H9 (cell line): Measurements from ENCODE around the gene MBD5. TPM values are rescaled to one million over a fixed set of nuclear protein-coding genes. Genes with fewer than 3 reads are reported as not detected.

ENCODE experiments used
- DNase-seq: peaks from one replicate; pipeline ENCODE4 v3.0.0-alpha.2; 2017
- H2AFZ ChIP-seq: one replicate; pipeline ENCODE4 v1.6.1; 2013; ENCODE audit warnings: mild to moderate bottlenecking, low read length, control low read depth, moderate library complexity
- H2AK5ac ChIP-seq: 2 replicates; pipeline ENCODE4 v1.6.1; 2013; ENCODE audit warnings: low read length, control low read depth, mixed read lengths; ENCODE audit not compliant: insufficient read length
- H2BK120ac ChIP-seq: one replicate; pipeline ENCODE4 v1.6.1; 2013; ENCODE audit warnings: low read depth, mild to moderate bottlenecking, low read length, control low read depth, inconsistent platforms; ENCODE audit not compliant: poor library complexity, severe bottlenecking
- H2BK12ac ChIP-seq: 2 replicates; pipeline ENCODE4 v1.6.1; 2013; ENCODE audit warnings: low read length, control low read depth, mixed read lengths, low read depth; ENCODE audit not compliant: insufficient read length
- H2BK15ac ChIP-seq: 2 replicates; pipeline ENCODE4 v1.6.1; 2013; ENCODE audit warnings: low read depth, low read length, control low read depth
- H2BK20ac ChIP-seq: one replicate; pipeline ENCODE4 v1.6.1; 2013; ENCODE audit warnings: low read depth, mild to moderate bottlenecking, low read length, control low read depth, inconsistent platforms; ENCODE audit not compliant: poor library complexity, severe bottlenecking
- H2BK5ac ChIP-seq: 2 replicates; pipeline ENCODE4 v1.6.1; 2013; ENCODE audit warnings: low read length, control low read depth, mixed read lengths; ENCODE audit not compliant: insufficient read length
- H3K14ac ChIP-seq: 2 replicates; pipeline ENCODE4 v1.6.1; 2013; ENCODE audit warnings: low read length, control low read depth; ENCODE audit not compliant: insufficient read depth
- H3K18ac ChIP-seq: 2 replicates; pipeline ENCODE4 v1.6.1; 2013; ENCODE audit warnings: low read depth, mild to moderate bottlenecking, mixed read lengths, low read length, control low read depth; ENCODE audit not compliant: insufficient read length
- H3K23ac ChIP-seq: 2 replicates; pipeline ENCODE4 v1.6.1; 2013; ENCODE audit warnings: low read length, control low read depth, mixed read lengths, low read depth; ENCODE audit not compliant: insufficient read length
- H3K23me2 ChIP-seq: 2 replicates; pipeline ENCODE4 v1.6.1; 2013; ENCODE audit warnings: low read depth, mild to moderate bottlenecking, mixed read lengths, low read length, control low read depth; ENCODE audit not compliant: insufficient read length, poor library complexity, severe bottlenecking
- H3K27ac ChIP-seq: 2 replicates; pipeline ENCODE4 v1.5.1; 2013; ENCODE audit warnings: low read length, control low read depth, mixed read lengths, low read depth; ENCODE audit not compliant: insufficient read length
- H3K27me3 ChIP-seq: 2 replicates; pipeline ENCODE4 v1.6.1; 2013; ENCODE audit warnings: low read length, control low read depth, inconsistent platforms; ENCODE audit not compliant: insufficient read depth
- H3K4ac ChIP-seq: 2 replicates; pipeline ENCODE4 v1.6.1; 2013; ENCODE audit warnings: low read depth, mild to moderate bottlenecking, control low read depth, inconsistent platforms, low read length, moderate library complexity
- H3K4me1 ChIP-seq: 2 replicates; pipeline ENCODE4 v1.6.1; 2013; ENCODE audit warnings: low read length, control low read depth, inconsistent platforms; ENCODE audit not compliant: insufficient read depth
- H3K4me2 ChIP-seq: 2 replicates; pipeline ENCODE4 v1.6.1; 2013; ENCODE audit warnings: low read length, control low read depth, mixed read lengths; ENCODE audit not compliant: insufficient read length, insufficient read depth
- H3K56ac ChIP-seq: 2 replicates; pipeline ENCODE4 v1.6.1; 2013; ENCODE audit warnings: low read depth, mild to moderate bottlenecking, mixed read lengths, low read length, control low read depth; ENCODE audit not compliant: insufficient read length
- H3K79me1 ChIP-seq: 2 replicates; pipeline ENCODE4 v1.6.1; 2013; ENCODE audit warnings: low read depth, mild to moderate bottlenecking, moderate library complexity, low read length, control low read depth, inconsistent platforms; ENCODE audit not compliant: insufficient read depth, poor library complexity, severe bottlenecking
- H3K79me2 ChIP-seq: 2 replicates; pipeline ENCODE4 v1.6.1; 2013; ENCODE audit warnings: low read length, control low read depth, inconsistent platforms; ENCODE audit not compliant: insufficient read depth
- H3K9ac ChIP-seq: 2 replicates; pipeline ENCODE4 v1.6.1; 2013; ENCODE audit warnings: low read length, control low read depth, mixed read lengths; ENCODE audit not compliant: insufficient read length; ENCODE audit errors: extremely low read depth
- H3K9me3 ChIP-seq: one replicate; pipeline ENCODE4 v1.6.1; 2013; ENCODE audit warnings: low read depth, low read length, inconsistent platforms; ENCODE audit not compliant: control insufficient read depth
- H3T11ph ChIP-seq: one replicate; pipeline ENCODE4 v1.6.1; 2013; ENCODE audit warnings: mild to moderate bottlenecking, low read length, control low read depth, inconsistent platforms
- H4K20me1 ChIP-seq: one replicate; pipeline ENCODE4 v1.6.1; 2013; ENCODE audit not compliant: control insufficient read depth, insufficient read length, insufficient read depth
- H4K5ac ChIP-seq: 2 replicates; pipeline ENCODE4 v1.6.1; 2013; ENCODE audit warnings: low read depth, mild to moderate bottlenecking, mixed read lengths, low read length, control low read depth; ENCODE audit not compliant: insufficient read length
- H4K8ac ChIP-seq: replicated peaks from 2 replicates; pipeline ENCODE4 v1.6.1; 2013; ENCODE audit warnings: low read length, control low read depth, mixed read lengths, low read depth; ENCODE audit not compliant: insufficient read length
- H4K91ac ChIP-seq: 2 replicates; pipeline ENCODE4 v1.6.1; 2013; ENCODE audit warnings: low read depth, mild to moderate bottlenecking, moderate library complexity, mixed read lengths, low read length, control low read depth; ENCODE audit not compliant: insufficient read length
- H3K27ac Mint-ChIP-seq, 3 experiments: 2 replicates in 2 of 3; 3 replicates in 1 of 3; pipeline ENCODE4 v1.8.0; 2020 to 2021; ENCODE audit warnings: mixed read lengths in 3 of 3, mild to moderate bottlenecking in 1 of 3, moderate library complexity in 1 of 3
- H3K27me3 Mint-ChIP-seq: 2 replicates; pipeline ENCODE4 v1.8.0; 2021; ENCODE audit warnings: low read depth, mild to moderate bottlenecking, moderate library complexity, mixed read lengths
- H3K36me3 Mint-ChIP-seq, 3 experiments: 2 replicates in 2 of 3; 3 replicates in 1 of 3; pipeline ENCODE4 v1.8.0; 2020 to 2021; ENCODE audit warnings: low read depth in 3 of 3, mixed read lengths in 3 of 3; ENCODE audit not compliant: insufficient read depth in 1 of 3
- H3K4me1 Mint-ChIP-seq, 2 experiments: 2 replicates each; pipeline ENCODE4 v1.8.0; 2020; ENCODE audit warnings: mixed read lengths in 2 of 2
- H3K4me3 Mint-ChIP-seq, 2 experiments: 2 replicates in 1 of 2; 3 replicates in 1 of 2; pipeline ENCODE4 v1.8.0; 2020 to 2021; ENCODE audit warnings: mild to moderate bottlenecking in 2 of 2, mixed read lengths in 2 of 2, moderate library complexity in 1 of 2
- H3K9me3 Mint-ChIP-seq, 2 experiments: 2 replicates in 1 of 2; 3 replicates in 1 of 2; pipeline ENCODE4 v1.8.0; 2020; ENCODE audit warnings: mild to moderate bottlenecking in 2 of 2, mixed read lengths in 2 of 2, moderate library complexity in 1 of 2
- CTCF ChIP-seq: fragments of 200-600 bp; sonication (generic); conservative IDR thresholded peaks from 3 replicates; pipeline ENCODE4 v1.8.0; 2021; ENCODE audit warnings: antibody characterized with exemption, mild to moderate bottlenecking
- WGBS: extraction: QIAGEN DNeasy Blood & Tissue Kit; methylation state at CpG from one replicate; pipeline ENCODE4 v1.1.7; 2013; ENCODE audit warnings: missing lambda C conversion rate, low lambda C conversion rate, mixed read lengths; ENCODE audit not compliant: insufficient read length; ENCODE audit errors: extremely low coverage; 5-methylcytosine and 5-hydroxymethylcytosine counted together
- total RNA-seq: library from RNA; stranded (reverse); gene quantifications from 2 replicates; pipeline ENCODE4 v1.2.1, GENCODE V29; 2021

The MBD5 gene
- total RNA-seq, 1 experiment from 2014 or later: 23.1 TPM

- Histone ChIP-seq H3K23me2 (no peaks in the 10 kb centered on the region), H3K4me1 (no peaks in the 10 kb centered on the region), H3T11ph (no peak overlapping the region), H2BK15ac (no peak overlapping the region), H4K91ac (no peak overlapping the region), H3K27ac (no peak overlapping the region), H4K20me1 (no peaks in the 10 kb centered on the region), H3K79me1 (no peaks in the 10 kb centered on the region), H3K9me3 (no peaks in the 10 kb centered on the region), H4K8ac (no peak overlapping the region), H3K56ac (no peak overlapping the region), H2BK12ac (no peak overlapping the region), H3K18ac (no peak overlapping the region), H3K79me2 (no peaks in the 10 kb centered on the region), H3K27me3 (no peaks in the 10 kb centered on the region), H2BK20ac (no peak overlapping the region), H3K14ac (no peak overlapping the region), H3K9ac (no peak overlapping the region), H3K4me2 (no peak overlapping the region), H3K4ac (no peak overlapping the region), H2BK5ac (no peak overlapping the region), H2BK120ac (no peak overlapping the region), H4K5ac (no peak overlapping the region), H3K23ac (no peak overlapping the region), H2AK5ac (no peak overlapping the region), H2AFZ (no peak overlapping the region)
- WGBS: no CpG with 5 or more reads among the region's 4 CpGs
- TF ChIP-seq CTCF: no peak
- Mint-ChIP-seq H3K4me1 (no peaks in the 10 kb centered on the region), H3K27me3 (no peaks in the 10 kb centered on the region), H3K36me3 (peaks cover 11 to 12% (median 11%) of the 10 kb centered on the region in 3 experiments), H3K4me3 (no peak overlapping the region), H3K27ac (no peak overlapping the region), H3K9me3 (peaks cover 4 to 7% of the 10 kb centered on the region in 2 experiments)
- DNase-seq: no peak
These were observed 321.2 kb downstream of the MBD5 start for GRCh38 chr2:148342086-148342485.
